Subcutaneous abdominal adipose tissue (tissue), 5 donors: ENCODE data around the gene MRAS.

Experiments
- H3K27ac ChIP-seq: one replicate; pipeline ENCODE4 v1.7.0; 2013; ENCODE audit warnings: low read depth, mild to moderate bottlenecking, inconsistent platforms, low read length, moderate library complexity
- H3K27me3 ChIP-seq, 5 donors: one replicate each; pipeline ENCODE4 v1.7.0; 2013; ENCODE audit warnings: low read length in 5 of 5, inconsistent platforms in 1 of 5; ENCODE audit not compliant: control insufficient read depth in 5 of 5, insufficient read depth in 4 of 5
- H3K36me3 ChIP-seq, 5 donors: one replicate each; pipeline ENCODE4 v1.7.0; 2013; ENCODE audit warnings: low read length in 5 of 5; ENCODE audit not compliant: control insufficient read depth in 5 of 5, insufficient read depth in 5 of 5
- H3K4me1 ChIP-seq, 5 donors: one replicate each; pipeline ENCODE4 v1.7.0; 2013; ENCODE audit warnings: low read length in 5 of 5, mild to moderate bottlenecking in 3 of 5, moderate library complexity in 1 of 5; ENCODE audit not compliant: control insufficient read depth in 5 of 5, insufficient read depth in 5 of 5
- H3K4me3 ChIP-seq, 5 donors: one replicate each; pipeline ENCODE4 v1.7.0; 2013; ENCODE audit warnings: low read length in 5 of 5, low read depth in 1 of 5
- H3K9ac ChIP-seq, 5 donors: one replicate each; pipeline ENCODE4 v1.7.0; 2013; ENCODE audit warnings: low read length in 5 of 5, mild to moderate bottlenecking in 4 of 5, moderate library complexity in 3 of 5
- H3K9me3 ChIP-seq, 5 donors: one replicate each; pipeline ENCODE4 v1.7.0; 2013; ENCODE audit warnings: low read length in 5 of 5; ENCODE audit not compliant: control insufficient read depth in 5 of 5
- donor health status: healthy.
- donor health status: healthy.
- donor health status: healthy.
- donor health status: healthy.
- donor health status: healthy.

The MRAS gene

GRCh38 chr3:138381950-138382715 lies 33.8 kb downstream of the MRAS start:
- H3K4me1 ChIP-seq: peaks cover 10 to 47% (median 41%) of the 10 kb centered on the region in 5 donors
- H3K4me3 ChIP-seq: no peak overlapping the region
- H3K9me3 ChIP-seq: no peaks in the 10 kb centered on the region
- H3K36me3 ChIP-seq: peaks cover 5 to 18% (median 12%) of the 10 kb centered on the region in 5 donors
- peak overlapping the region; percentile 44 to 78 (median 68) for H3K9ac ChIP-seq
- H3K27me3 ChIP-seq: no peaks in the 10 kb centered on the region
- peak overlapping the region; percentile 91 for H3K27ac ChIP-seq

GRCh38 chr3:138383715-138384465 lies 35.5 kb downstream of the MRAS start:
- Histone ChIP-seq H3K9ac (peak overlapping the region in 1 of 5 donors; percentile 49), H3K27ac (peak overlapping the region; percentile 91), H3K27me3 (no peaks in the 10 kb centered on the region), H3K9me3 (no peaks in the 10 kb centered on the region), H3K4me3 (no peak overlapping the region), H3K4me1 (peaks cover 10 to 59% (median 47%) of the 10 kb centered on the region in 5 donors), H3K36me3 (peaks cover 0 to 10% (median 0%) of the 10 kb centered on the region in 5 donors)

DNA sequence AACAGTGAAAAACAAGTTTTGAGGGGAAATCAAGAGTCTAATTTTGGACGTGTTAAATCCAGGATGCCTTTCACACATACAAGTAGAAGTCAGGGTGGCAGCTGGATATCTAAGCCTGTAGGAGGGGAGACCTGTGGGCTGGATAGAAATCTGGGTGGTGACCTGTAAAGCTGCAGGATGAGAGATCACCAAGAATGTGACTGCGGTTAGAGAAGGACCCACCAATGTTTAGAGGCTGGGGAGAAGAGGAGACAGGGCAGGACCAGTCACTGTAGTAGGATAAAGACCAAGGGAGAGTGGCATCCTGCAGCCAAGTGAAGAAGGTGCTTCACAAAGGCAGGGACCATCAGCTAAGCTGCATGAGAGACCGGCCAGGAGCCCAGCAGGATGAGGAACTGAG lies 36.2 kb downstream of the MRAS start:
- H3K36me3 ChIP-seq: peaks cover 0 to 10% (median 0%) of the 10 kb centered on the region in 5 donors
- no peaks in the 10 kb centered on the region for H3K27me3 ChIP-seq
- no peak overlapping the region for H3K4me3 ChIP-seq
- no peak overlapping the region for H3K9ac ChIP-seq
- H3K9me3 ChIP-seq: no peaks in the 10 kb centered on the region
- H3K27ac ChIP-seq: peak overlapping the region; percentile 91
- H3K4me1 ChIP-seq: peaks cover 10 to 65% (median 53%) of the 10 kb centered on the region in 5 donors

- no peak overlapping the region for H3K9ac ChIP-seq
- H3K36me3 ChIP-seq: peaks cover 0 to 10% (median 0%) of the 10 kb centered on the region in 5 donors
- H3K4me3 ChIP-seq: no peak overlapping the region
- H3K4me1 ChIP-seq: peaks cover 10 to 69% (median 58%) of the 10 kb centered on the region in 5 donors
- peak overlapping the region; percentile 91 for H3K27ac ChIP-seq
- no peaks in the 10 kb centered on the region for H3K9me3 ChIP-seq
- H3K27me3 ChIP-seq: no peaks in the 10 kb centered on the region
Observed at GRCh38 chr3:138384976-138385375, 36.6 kb downstream of the MRAS start.

- Histone ChIP-seq H3K4me1 (peaks cover 0 to 57% (median 42%) of the 10 kb centered on the region in 5 donors), H3K9me3 (no peaks in the 10 kb centered on the region), H3K27ac (peak overlapping the region; percentile 94), H3K36me3 (peaks cover 0 to 10% (median 0%) of the 10 kb centered on the region in 5 donors), H3K27me3 (no peaks in the 10 kb centered on the region), H3K4me3 (peak overlapping the region in 2 of 5 donors; percentile 9 to 12), H3K9ac (peak overlapping the region in 2 of 5 donors; percentile 61 to 68)
Observed at GRCh38 chr3:138389144-138389601, 40.8 kb downstream of the MRAS start.

GRCh38 chr3:138389841-138390581 lies 41.6 kb downstream of the MRAS start:
- Histone ChIP-seq H3K4me1 (peaks cover 0 to 64% (median 44%) of the 10 kb centered on the region in 5 donors), H3K9ac (peak overlapping the region in 2 of 5 donors; percentile 61 to 68), H3K9me3 (no peaks in the 10 kb centered on the region), H3K4me3 (peak overlapping the region in 1 of 5 donors; percentile 9), H3K27me3 (no peaks in the 10 kb centered on the region), H3K27ac (peak overlapping the region; percentile 94), H3K36me3 (peaks cover 0 to 10% (median 0%) of the 10 kb centered on the region in 5 donors)

DNA sequence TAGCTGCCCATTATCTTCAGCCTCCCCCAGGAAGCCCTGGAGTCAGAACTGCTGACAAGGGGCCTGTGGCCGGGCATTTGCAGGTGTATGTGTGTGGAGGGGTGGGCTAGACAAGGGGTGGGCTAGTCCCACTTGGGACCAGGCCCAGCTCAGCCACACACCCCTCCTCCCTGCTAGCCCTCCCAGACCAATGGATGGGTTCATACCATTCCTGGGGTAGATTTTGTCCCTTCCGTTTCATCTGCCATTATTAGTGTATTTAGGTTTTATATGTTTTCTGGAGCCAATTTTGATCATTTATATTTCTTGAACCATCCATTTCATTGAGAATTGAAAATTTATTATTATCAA lies 42.2 kb downstream of the MRAS start:
- Histone ChIP-seq H3K27ac (peak overlapping the region; percentile 94), H3K9me3 (no peaks in the 10 kb centered on the region), H3K36me3 (peaks cover 0 to 10% (median 0%) of the 10 kb centered on the region in 5 donors), H3K4me3 (no peak overlapping the region), H3K4me1 (peaks cover 0 to 70% (median 44%) of the 10 kb centered on the region in 5 donors), H3K9ac (peak overlapping the region in 1 of 5 donors; percentile 57), H3K27me3 (no peaks in the 10 kb centered on the region)

GRCh38 chr3:138394156-138394555 lies 45.8 kb downstream of the MRAS start:
- Histone ChIP-seq H3K4me1 (peaks cover 0 to 74% (median 44%) of the 10 kb centered on the region in 5 donors), H3K9ac (no peak overlapping the region), H3K4me3 (no peak overlapping the region), H3K9me3 (no peaks in the 10 kb centered on the region), H3K36me3 (peaks cover 0 to 13% (median 11%) of the 10 kb centered on the region in 5 donors), H3K27me3 (no peaks in the 10 kb centered on the region), H3K27ac (peak overlapping the region; percentile 71)

- Histone ChIP-seq H3K27ac (peak overlapping the region; percentile 71), H3K4me1 (peaks cover 0 to 68% (median 39%) of the 10 kb centered on the region in 5 donors), H3K9me3 (no peaks in the 10 kb centered on the region), H3K4me3 (no peak overlapping the region), H3K27me3 (no peaks in the 10 kb centered on the region), H3K9ac (no peak overlapping the region), H3K36me3 (peaks cover 0 to 18% (median 16%) of the 10 kb centered on the region in 5 donors)
Observed at GRCh38 chr3:138394686-138395085, 46.3 kb downstream of the MRAS start.
